ENCODE data around the gene FSTL4.

- no peak for TF ChIP-seq ZNF496 (CRISPR knock-in tag; IDR thresholded peaks at IDR 0.05; ENCODE audit: insufficient replicate concordance)
- TF ChIP-seq TCF7L2 (IDR thresholded peaks at IDR 0.05; ENCODE audit: low read depth, low read length), result no peak
- no peak for TF ChIP-seq ZNF615 (CRISPR knock-in tag; IDR thresholded peaks at IDR 0.05; ENCODE audit: borderline replicate concordance)
- no peak for TF ChIP-seq ZBTB33 (CRISPR knock-in tag; IDR thresholded peaks at IDR 0.05)
- TF ChIP-seq ZNF781 (CRISPR knock-in tag; IDR thresholded peaks at IDR 0.05; ENCODE audit: borderline replicate concordance, not compliant biosample characterization), result no peak
- no peak for TF ChIP-seq MEIS1 (CRISPR knock-in tag; IDR thresholded peaks at IDR 0.05; ENCODE audit: borderline replicate concordance)
- TF ChIP-seq CC2D1A (CRISPR knock-in tag; IDR thresholded peaks at IDR 0.05), result no peak
- no peak for TF ChIP-seq AFF4 (CRISPR knock-in tag; IDR thresholded peaks at IDR 0.05)
- no peak for TF ChIP-seq HMGXB4 (CRISPR knock-in tag; IDR thresholded peaks at IDR 0.05; ENCODE audit: borderline replicate concordance in 1 of 2, low read depth in 1 of 2)
- TF ChIP-seq BCL6 (CRISPR knock-in tag; IDR thresholded peaks at IDR 0.05), result no peak
- no peak for TF ChIP-seq ZNF407 (CRISPR knock-in tag; IDR thresholded peaks at IDR 0.05; ENCODE audit: not compliant biosample characterization)
- TF ChIP-seq CTCF (CRISPR knock-in tag; IDR thresholded peaks at IDR 0.05), result no peak
These were observed 390.3 kb downstream of the FSTL4 start for GRCh38 chr5:133222040-133222439.

All from HepG2 (cell line).